Loucy (cell line): ENCODE measurements around the gene GRAMD2A.

Experiments used
- H2AFZ ChIP-seq: fragments of 200-600 bp; sonication (generic); 2 replicates; pipeline ENCODE4 v1.6.0; 2016; ENCODE audit warnings: antibody characterized with exemption, mild to moderate bottlenecking, low read length, moderate library complexity
- H3F3A ChIP-seq: fragments of 200-600 bp; 2 replicates; pipeline ENCODE4 v1.6.0; 2016; ENCODE audit warnings: antibody characterized with exemption, low read depth, mild to moderate bottlenecking
- H3K27me3 ChIP-seq: fragments of 200-600 bp; sonication (generic); 2 replicates; pipeline ENCODE4 v1.6.1; 2014; ENCODE audit warnings: low read length, mild to moderate bottlenecking; ENCODE audit not compliant: insufficient read depth, poor library complexity, severe bottlenecking
- H3K36me3 ChIP-seq: fragments of 200-600 bp; sonication (generic); 2 replicates; pipeline ENCODE4 v1.6.1; 2016; ENCODE audit warnings: low read length; ENCODE audit not compliant: insufficient read depth
- H3K4me1 ChIP-seq: fragments of 200-600 bp; sonication (generic); 2 replicates; pipeline ENCODE4 v1.5.1; 2014; ENCODE audit warnings: low read length, mild to moderate bottlenecking; ENCODE audit not compliant: insufficient read depth, poor library complexity, severe bottlenecking
- H3K4me2 ChIP-seq: fragments of 200-600 bp; sonication (generic); 2 replicates; pipeline ENCODE4 v1.6.0; 2014; ENCODE audit warnings: antibody characterized with exemption, low read length, low read depth, mild to moderate bottlenecking; ENCODE audit not compliant: poor library complexity, severe bottlenecking
- H3K4me3 ChIP-seq: fragments of 200-600 bp; sonication (generic); 2 replicates; pipeline ENCODE4 v1.5.1; 2014; ENCODE audit warnings: low read length, mild to moderate bottlenecking, mixed read lengths; ENCODE audit not compliant: poor library complexity, severe bottlenecking
- H3K79me2 ChIP-seq: fragments of 200-600 bp; sonication (generic); 2 replicates; pipeline ENCODE4 v1.6.1; 2014; ENCODE audit warnings: low read length; ENCODE audit not compliant: insufficient read depth
- H3K9ac ChIP-seq: fragments of 200-600 bp; sonication (generic); 2 replicates; pipeline ENCODE4 v1.6.0; 2014; ENCODE audit warnings: mild to moderate bottlenecking, low read depth, low read length, moderate library complexity; ENCODE audit not compliant: poor library complexity, severe bottlenecking
- H3K9me2 ChIP-seq: fragments of 200-600 bp; sonication (generic); replicated peaks from 2 replicates; pipeline ENCODE4 v1.6.1; 2016; ENCODE audit warnings: low read depth, low read length, mixed read lengths
- H3K9me3 ChIP-seq: fragments of 200-600 bp; sonication (generic); 2 replicates; pipeline ENCODE4 v1.6.1; 2014; ENCODE audit warnings: mild to moderate bottlenecking, antibody characterized with exemption, low read length, low read depth; ENCODE audit not compliant: insufficient read depth
- H4K20me1 ChIP-seq: fragments of 200-600 bp; sonication (generic); 2 replicates; pipeline ENCODE4 v1.6.0; 2014; ENCODE audit warnings: antibody characterized with exemption, low read length, mild to moderate bottlenecking; ENCODE audit not compliant: insufficient read depth, poor library complexity, severe bottlenecking
- EZH2phosphoT487 ChIP-seq: fragments of 200-600 bp; IDR thresholded peaks from 2 replicates; pipeline ENCODE4 v1.6.1; 2018; ENCODE audit warnings: antibody characterized with exemption, mild to moderate bottlenecking, moderate library complexity, borderline replicate concordance
- TF ChIP-seq, protein P1 (sequence below): fragments of 200-600 bp; sonication (generic); conservative IDR thresholded peaks from 2 replicates; pipeline ENCODE4 v1.5.1; 2014; ENCODE audit warnings: mild to moderate bottlenecking, antibody characterized with exemption, low read length

GRAMD2A gene

DNA sequence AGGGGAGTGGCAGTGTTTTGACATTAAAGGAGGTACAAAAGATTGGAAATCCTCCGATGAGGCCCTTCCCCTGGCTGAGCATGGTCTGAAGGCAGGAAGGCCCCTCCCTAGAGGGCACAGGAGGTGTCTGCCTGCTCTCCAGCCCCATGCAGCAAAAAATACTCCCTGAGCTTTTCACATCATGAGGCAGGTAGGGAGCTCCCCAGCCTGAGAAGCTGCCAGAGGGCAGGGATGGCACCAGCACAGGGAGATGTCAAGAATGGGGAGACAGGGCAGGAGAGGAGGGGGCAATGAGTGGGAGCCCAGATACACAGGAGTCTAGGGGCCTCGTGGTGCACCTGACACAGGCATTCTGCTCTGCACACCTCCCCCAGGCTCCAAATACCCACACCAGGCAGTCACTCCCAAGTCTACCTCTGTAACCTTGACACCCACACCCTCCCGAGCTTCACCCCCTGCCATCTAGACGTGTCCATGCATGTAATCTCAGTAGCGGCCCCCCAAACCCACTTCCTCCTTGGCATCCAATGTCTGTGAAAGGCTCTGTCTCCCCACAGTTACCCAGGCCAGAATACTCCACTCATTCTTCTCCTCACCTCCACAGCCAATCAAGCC is 22.9 kb downstream of the GRAMD2A start:
- Histone ChIP-seq H3K4me2 (no peak overlapping the region), H3F3A (no peaks in the 10 kb centered on the region), H4K20me1 (no peaks in the 10 kb centered on the region), H3K9ac (peak overlapping the region; percentile 29), H3K36me3 (no peaks in the 10 kb centered on the region), H3K27me3 (no peaks in the 10 kb centered on the region), H3K79me2 (no peaks in the 10 kb centered on the region), H2AFZ (no peak overlapping the region), H3K9me2 (no peaks in the 10 kb centered on the region), H3K4me3 (no peak overlapping the region), H3K4me1 (peaks cover 16% of the 10 kb centered on the region), H3K9me3 (no peaks in the 10 kb centered on the region)
- TF ChIP-seq, protein P1, sequence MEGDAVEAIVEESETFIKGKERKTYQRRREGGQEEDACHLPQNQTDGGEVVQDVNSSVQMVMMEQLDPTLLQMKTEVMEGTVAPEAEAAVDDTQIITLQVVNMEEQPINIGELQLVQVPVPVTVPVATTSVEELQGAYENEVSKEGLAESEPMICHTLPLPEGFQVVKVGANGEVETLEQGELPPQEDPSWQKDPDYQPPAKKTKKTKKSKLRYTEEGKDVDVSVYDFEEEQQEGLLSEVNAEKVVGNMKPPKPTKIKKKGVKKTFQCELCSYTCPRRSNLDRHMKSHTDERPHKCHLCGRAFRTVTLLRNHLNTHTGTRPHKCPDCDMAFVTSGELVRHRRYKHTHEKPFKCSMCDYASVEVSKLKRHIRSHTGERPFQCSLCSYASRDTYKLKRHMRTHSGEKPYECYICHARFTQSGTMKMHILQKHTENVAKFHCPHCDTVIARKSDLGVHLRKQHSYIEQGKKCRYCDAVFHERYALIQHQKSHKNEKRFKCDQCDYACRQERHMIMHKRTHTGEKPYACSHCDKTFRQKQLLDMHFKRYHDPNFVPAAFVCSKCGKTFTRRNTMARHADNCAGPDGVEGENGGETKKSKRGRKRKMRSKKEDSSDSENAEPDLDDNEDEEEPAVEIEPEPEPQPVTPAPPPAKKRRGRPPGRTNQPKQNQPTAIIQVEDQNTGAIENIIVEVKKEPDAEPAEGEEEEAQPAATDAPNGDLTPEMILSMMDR, result no peak
- no peak for TF ChIP-seq EZH2phosphoT487

DNA sequence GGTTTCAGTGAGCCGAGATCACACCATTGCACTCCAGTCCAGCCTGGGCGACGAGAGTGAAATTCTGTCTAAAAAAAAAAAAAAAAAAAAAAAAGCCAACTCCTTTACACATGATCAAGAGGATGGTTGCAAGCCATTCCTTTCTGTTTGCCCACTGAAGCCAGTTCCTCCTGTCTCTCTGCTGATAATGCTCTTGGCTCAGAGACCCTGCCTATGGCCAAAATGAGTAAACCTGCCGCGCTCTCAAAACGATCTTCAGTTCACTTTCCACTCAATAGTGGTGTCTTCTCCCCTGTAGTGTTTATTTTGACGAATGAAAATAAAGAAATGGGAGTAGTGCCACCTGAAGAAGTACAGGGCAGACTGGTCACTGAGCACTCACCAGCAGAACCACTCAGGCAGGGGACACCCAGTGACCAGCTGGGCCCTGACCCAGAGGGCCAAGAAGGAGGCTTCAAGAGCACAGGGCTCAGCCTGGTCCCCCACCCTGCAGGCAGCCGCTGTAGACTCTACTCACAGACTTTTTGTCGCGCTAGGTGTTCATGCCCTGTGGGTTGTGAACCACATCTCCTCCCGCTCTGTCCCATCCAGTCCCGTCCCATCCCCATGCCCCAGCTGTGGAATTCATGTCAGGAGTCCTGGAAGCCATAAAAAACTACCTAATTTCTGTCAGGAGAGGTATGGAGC is 23.6 kb downstream of the GRAMD2A start:
- Histone ChIP-seq H2AFZ (no peak overlapping the region), H3K36me3 (no peaks in the 10 kb centered on the region), H3F3A (no peaks in the 10 kb centered on the region), H3K4me1 (peaks cover 23% of the 10 kb centered on the region), H3K9me2 (no peaks in the 10 kb centered on the region), H3K9me3 (no peaks in the 10 kb centered on the region), H3K4me2 (no peak overlapping the region), H3K9ac (peak overlapping the region; percentile 29), H3K27me3 (no peaks in the 10 kb centered on the region), H3K79me2 (no peaks in the 10 kb centered on the region), H4K20me1 (no peaks in the 10 kb centered on the region), H3K4me3 (no peak overlapping the region)
- TF ChIP-seq, protein P1, result no peak
- no peak for TF ChIP-seq EZH2phosphoT487

DNA sequence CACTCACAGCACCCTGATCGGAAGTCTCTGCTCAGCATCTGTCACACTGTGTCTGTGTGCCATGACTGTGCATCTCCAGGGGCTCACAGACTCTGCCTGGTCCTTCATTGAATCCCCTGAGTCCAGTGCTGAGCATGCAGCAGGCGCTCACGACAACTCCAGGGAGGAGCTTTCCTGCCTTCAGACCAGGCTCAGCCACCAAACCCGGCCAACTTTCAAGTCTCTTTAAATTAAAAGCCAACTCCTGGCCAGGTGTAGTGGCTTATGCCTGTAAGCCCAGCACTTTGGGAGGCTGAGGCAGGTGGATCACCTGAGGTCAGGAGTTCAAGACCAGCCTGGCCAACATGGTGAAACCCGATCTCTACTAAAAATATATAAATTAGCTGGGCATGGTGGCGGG is 24.2 kb downstream of the GRAMD2A start:
- Histone ChIP-seq H3K9me3 (no peaks in the 10 kb centered on the region), H4K20me1 (no peaks in the 10 kb centered on the region), H3K4me3 (no peak overlapping the region), H3K4me1 (peaks cover 29% of the 10 kb centered on the region), H3F3A (no peaks in the 10 kb centered on the region; the same call in 1 of the 2 replicates), H3K9me2 (no peaks in the 10 kb centered on the region), H3K36me3 (no peaks in the 10 kb centered on the region), H3K27me3 (no peaks in the 10 kb centered on the region), H3K4me2 (no peak overlapping the region), H3K79me2 (no peaks in the 10 kb centered on the region), H2AFZ (no peak overlapping the region), H3K9ac (no peak overlapping the region)
- TF ChIP-seq EZH2phosphoT487, result no peak
- TF ChIP-seq, protein P1, result no peak
